Sigmoid colon (tissue), 3 donors: ENCODE data around the gene SOWAHD.

Experiments used
- CTCF ChIP-seq, 4 experiments: fragments of 450-650 bp in 3 of 4; fragments of 200-600 bp in 1 of 4; IDR thresholded peaks; one replicate each; pipeline ENCODE4 v1.5.1; 2016 to 2019; ENCODE audit warnings: antibody characterized with exemption in 4 of 4, mild to moderate bottlenecking in 3 of 4, moderate library complexity in 2 of 4
- POLR2A ChIP-seq, 2 donors: fragments of 450-650 bp; IDR thresholded peaks; one replicate each; pipeline ENCODE4 v1.6.1; 2016; ENCODE audit warnings: antibody characterized with exemption in 2 of 2, mild to moderate bottlenecking in 2 of 2, moderate library complexity in 2 of 2

DNA sequence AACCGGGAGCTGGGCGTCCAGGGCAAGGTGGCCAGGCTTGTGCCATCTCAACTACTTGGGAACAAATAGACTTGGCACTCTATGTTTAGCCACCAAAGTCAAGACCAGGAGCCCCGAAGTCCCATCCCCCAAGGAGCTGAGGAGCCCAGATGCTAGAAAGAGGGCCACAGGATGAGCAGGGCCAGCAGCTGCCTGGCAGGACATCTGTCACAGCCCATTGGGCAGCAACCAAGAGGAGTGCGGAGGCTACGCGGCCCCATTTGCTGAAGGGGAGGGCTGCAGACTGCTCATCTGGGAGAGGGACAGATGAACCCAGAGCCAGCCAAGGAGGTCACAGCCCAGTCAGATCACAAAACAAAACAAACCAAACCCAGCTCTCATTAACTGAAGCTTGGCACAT is 22.9 kb upstream of the SOWAHD start:
- TF ChIP-seq POLR2A (IDR thresholded peaks at IDR 0.05) (no peak), CTCF (IDR thresholded peaks at IDR 0.05) (no peak)
